ENCODE measurements around the gene AP1S1.
"Not testable (repeated sequence)": the region's sequence is repeated elsewhere in the genome, so short reads cannot be mapped to it uniquely, and the experiment has no call there.

GRCh38 chr7:101105248-101105647, 49.0 kb upstream of the AP1S1 start:
- TF ChIP-seq CTCF (IDR thresholded peaks at IDR 0.05; ENCODE audit: borderline replicate concordance, extremely low read depth, low read length, poor library complexity, severe bottlenecking); EZH2 (IDR thresholded peaks at IDR 0.05; ENCODE audit: borderline replicate concordance, low read depth, low read length, severe bottlenecking): not testable (repeated sequence)
